B cell (primary cell): ENCODE data around the gene PRUNE2. TPM values are rescaled to one million over a fixed set of nuclear protein-coding genes. Genes with fewer than 3 reads are reported as not detected.

Experiments used
- ATAC-seq: fragments of 200-7000 bp; cut with Tn5 transposase; one replicate; pipeline ENCODE4 v1.10.0; 2021; ENCODE audit warnings: low read depth, mild to moderate bottlenecking, moderate number of reproducible peaks, moderate library complexity
- CTCF ChIA-PET: fragments of 350-600 bp; sonication (Branson Sonifier 250); formaldehyde crosslinking; loops from one replicate; lab custom pipeline; 2021; ENCODE audit warnings: antibody characterized with exemption, inconsistent platforms; lab: Charles Lee
- POLR2A ChIA-PET: fragments of 350-600 bp; sonication (Branson Sonifier 250); formaldehyde crosslinking; loops from one replicate; lab custom pipeline; 2021; ENCODE audit warnings: antibody characterized with exemption; lab: Charles Lee
- DNase-seq: peaks from one replicate; pipeline ENCODE4 v3.0.0; 2013
- H2AFZ ChIP-seq: 2 replicates; pipeline ENCODE4 v1.6.1; 2012; ENCODE audit warnings: mild to moderate bottlenecking, low read depth, low read length; ENCODE audit not compliant: insufficient read depth, poor library complexity, severe bottlenecking
- H3K27ac ChIP-seq, 2 donors: 1 replicate in 1 of 2; 2 replicates in 1 of 2; pipeline ENCODE4 v1.5.1; 2012 to 2013; ENCODE audit warnings: low read length in 2 of 2, mild to moderate bottlenecking in 2 of 2, moderate library complexity in 1 of 2
- H3K27me3 ChIP-seq, 4 experiments: fragments of 200-600 bp in 1 of 4; sonication (generic) in 1 of 4; replicated peaks in 1 of 4; 1 replicate in 2 of 4; 2 replicates in 2 of 4; pipeline versions ENCODE4 v1.6.1 to v1.7.0; 2013 to 2016; ENCODE audit warnings: low read length in 3 of 4, mild to moderate bottlenecking in 2 of 4, mixed read lengths in 1 of 4, moderate library complexity in 1 of 4; ENCODE audit not compliant: insufficient read depth in 4 of 4, control insufficient read depth in 3 of 4; ENCODE audit errors: control extremely low read depth in 1 of 4
- H3K36me3 ChIP-seq, 2 experiments: replicated peaks in 1 of 2; 1 replicate in 1 of 2; 2 replicates in 1 of 2; pipeline versions ENCODE4 v1.6.1 to v1.7.1; 2013; ENCODE audit warnings: low read length in 1 of 2; ENCODE audit not compliant: insufficient read depth in 2 of 2, control insufficient read depth in 1 of 2; ENCODE audit errors: control extremely low read depth in 1 of 2, extremely low read depth in 1 of 2
- H3K4me1 ChIP-seq, 2 donors: fragments of 200-600 bp in 1 of 2; sonication (generic) in 1 of 2; 1 replicate in 1 of 2; 2 replicates in 1 of 2; pipeline versions ENCODE4 v1.5.1 to v1.6.1; 2013 to 2017; ENCODE audit warnings: low read length in 2 of 2; ENCODE audit not compliant: control insufficient read depth in 2 of 2, insufficient read depth in 2 of 2
- H3K4me2 ChIP-seq: replicated peaks from 2 replicates; pipeline ENCODE3; 2012; ENCODE audit warnings: mild to moderate bottlenecking, low read depth, low read length; ENCODE audit not compliant: poor library complexity, severe bottlenecking
- H3K4me3 ChIP-seq, 5 experiments: fragments of 200-600 bp in 1 of 5; sonication (generic) in 1 of 5; 1 replicate in 3 of 5; 2 replicates in 2 of 5; pipeline versions ENCODE4 v1.5.1 to v1.7.0; 2011 to 2016; ENCODE audit warnings: low read length in 4 of 5, mild to moderate bottlenecking in 4 of 5, low read depth in 2 of 5, control low read depth in 1 of 5, moderate library complexity in 1 of 5; ENCODE audit not compliant: insufficient read depth in 1 of 5; ENCODE audit errors: control extremely low read depth in 1 of 5, extremely low read depth in 1 of 5
- H3K79me2 ChIP-seq: fragments of 200-600 bp; sonication (generic); one replicate; pipeline ENCODE4 v1.6.0; 2016; ENCODE audit warnings: low read length; ENCODE audit not compliant: control insufficient read depth, insufficient read depth
- H3K9ac ChIP-seq: fragments of 200-600 bp; sonication (generic); 2 replicates; pipeline ENCODE4 v1.6.1; 2017; ENCODE audit warnings: mild to moderate bottlenecking, low read length, moderate library complexity
- H3K9me3 ChIP-seq, 3 donors: one replicate each; pipeline versions ENCODE4 v1.6.1 to v1.7.1; 2013; ENCODE audit warnings: low read length in 2 of 3; ENCODE audit not compliant: control insufficient read depth in 2 of 3, insufficient read depth in 1 of 3; ENCODE audit errors: control extremely low read depth in 1 of 3
- H4K20me1 ChIP-seq: 2 replicates; pipeline ENCODE4 v1.6.0; 2012; ENCODE audit warnings: mild to moderate bottlenecking, low read length; ENCODE audit not compliant: insufficient read depth, control insufficient read depth, poor library complexity, severe bottlenecking
- H3K27ac Mint-ChIP-seq: one replicate; pipeline ENCODE4 v1.8.0; 2021; ENCODE audit warnings: mixed read lengths
- H3K27me3 Mint-ChIP-seq: one replicate; pipeline ENCODE4 v1.8.0; 2021; ENCODE audit warnings: mixed read lengths
- H3K4me1 Mint-ChIP-seq: one replicate; pipeline ENCODE4 v1.8.0; 2021; ENCODE audit warnings: mixed read lengths
- H3K4me3 Mint-ChIP-seq: one replicate; pipeline ENCODE4 v1.8.0; 2021; ENCODE audit warnings: mixed read lengths
- H3K9me3 Mint-ChIP-seq: one replicate; pipeline ENCODE4 v1.8.0; 2022; ENCODE audit warnings: mixed read lengths; ENCODE audit not compliant: insufficient read depth
- CTCF ChIP-seq: fragments of 200-600 bp; IDR thresholded peaks from one replicate; pipeline ENCODE4 v1.8.0; 2022; ENCODE audit warnings: antibody characterized with exemption, mild to moderate bottlenecking
- EZH2 ChIP-seq: IDR thresholded peaks from 2 replicates; pipeline ENCODE4 v1.6.1; 2012; ENCODE audit warnings: borderline replicate concordance, low read depth, mild to moderate bottlenecking, moderate library complexity, low read length; ENCODE audit not compliant: insufficient read depth, poor library complexity, severe bottlenecking
- WGBS: methylation state at CpG from one replicate; pipeline ENCODE4 v1.1.5; 2013; ENCODE audit warnings: missing lambda C conversion rate; ENCODE audit not compliant: insufficient coverage; 5-methylcytosine and 5-hydroxymethylcytosine counted together
- intact Hi-C: fragments of 100-400 bp; cut with micrococcal nuclease; formaldehyde crosslinking; loops from one replicate; pipeline ENCODE4 v1.10.0; 2022
- polyA plus RNA-seq: library from polyadenylated mRNA; depleted of rRNA; stranded (reverse); fragments of >200 nt; gene quantifications from 2 replicates; pipeline ENCODE4 v1.2.3, GENCODE V29; 2012
- total RNA-seq, 2 donors: library from RNA; stranded (reverse); fragments of 120-200 nt in 1 of 2; gene quantifications; 1 replicate in 1 of 2; 2 replicates in 1 of 2; pipeline versions ENCODE4 v1.2.3 to v1.2.4, GENCODE V29; 2013 to 2022

The PRUNE2 gene
- total and polyA plus RNA-seq, 2 donors (not counting 1 experiment from before 2014, with no cell fraction given), result 0.12 TPM; not detected in 1

GRCh38 chr9:76846297-76846696 is 59.6 kb downstream of the PRUNE2 start:
- Mint-ChIP-seq H3K27ac (no peak overlapping the region), H3K4me3 (no peak overlapping the region), H3K27me3 (peaks cover 8% of the 10 kb centered on the region), H3K4me1 (no peaks in the 10 kb centered on the region), H3K9me3 (no peaks in the 10 kb centered on the region)
- intact Hi-C loops, result no loop called here
- Histone ChIP-seq H3K4me2 (no peak overlapping the region), H4K20me1 (no peaks in the 10 kb centered on the region), H3K9ac (no peak overlapping the region), H3K36me3 (no peaks in the 10 kb centered on the region), H3K79me2 (no peaks in the 10 kb centered on the region), H2AFZ (no peak overlapping the region), H3K4me1 (no peaks in the 10 kb centered on the region), H3K4me3 (no peak overlapping the region), H3K9me3 (no peaks in the 10 kb centered on the region), H3K27me3 (no peaks in the 10 kb centered on the region), H3K27ac (no peak overlapping the region)
- TF ChIP-seq EZH2 (no peak), CTCF (no peak)
- no peak for DNase-seq
- CTCF ChIA-PET, result no interaction called here
- no peak for ATAC-seq
- 90% methylated on average over 4 of the region's 9 CpGs for WGBS
- POLR2A ChIA-PET, result no interaction called here

GRCh38 chr9:76845254-76845653 is 60.7 kb downstream of the PRUNE2 start:
- Histone ChIP-seq H2AFZ (no peak overlapping the region), H3K9ac (no peak overlapping the region), H3K27me3 (no peaks in the 10 kb centered on the region), H3K9me3 (no peaks in the 10 kb centered on the region), H4K20me1 (no peaks in the 10 kb centered on the region), H3K36me3 (no peaks in the 10 kb centered on the region), H3K79me2 (no peaks in the 10 kb centered on the region), H3K4me2 (no peak overlapping the region), H3K27ac (no peak overlapping the region), H3K4me3 (no peak overlapping the region), H3K4me1 (no peaks in the 10 kb centered on the region)
- ChIA-PET POLR2A (no interaction called here), CTCF (no interaction called here)
- H3K9me3 Mint-ChIP-seq, result no peaks in the 10 kb centered on the region
- no peak overlapping the region for H3K27ac Mint-ChIP-seq
- no peaks in the 10 kb centered on the region for H3K4me1 Mint-ChIP-seq
- no CpG with 5 or more reads among the region's 4 CpGs for WGBS
- ATAC-seq (no peak), DNase-seq (no peak)
- H3K27me3 Mint-ChIP-seq, result peaks cover 8% of the 10 kb centered on the region
- H3K4me3 Mint-ChIP-seq, result no peak overlapping the region
- TF ChIP-seq EZH2, result no peak
- no peak for TF ChIP-seq CTCF
- intact Hi-C loops, result no loop called here
